SK-N-SH treated with all-trans-retinoic acid at 6 μM for 48 hours (cell line): ENCODE measurements around the gene NDUFS8.

ENCODE experiments used
- ATAC-seq: fragments of 200-7000 bp; cut with Tn5 transposase; 3 replicates; pipeline ENCODE4 v1.9.1; 2020; ENCODE audit warnings: mild to moderate bottlenecking, moderate library complexity
- ARNTL ChIP-seq: fragments of 450-650 bp; formaldehyde crosslinking; IDR thresholded peaks from 2 replicates; pipeline ENCODE4 v1.5.0; 2020; ENCODE audit warnings: low read depth, mild to moderate bottlenecking, moderate library complexity, borderline replicate concordance
- BACH2 ChIP-seq: fragments of 250-450 bp; sonication (Bioruptor Pico); IDR thresholded peaks from 2 replicates; pipeline ENCODE4 v1.9.0; 2021; ENCODE audit warnings: mild to moderate bottlenecking, borderline replicate concordance
- CSDC2 ChIP-seq: fragments of 250-450 bp; sonication (Bioruptor Pico); IDR thresholded peaks from 2 replicates; pipeline ENCODE4 v1.5.0; 2020; ENCODE audit warnings: mild to moderate bottlenecking, moderate library complexity
- ISL1 ChIP-seq: fragments of 250-450 bp; sonication (Bioruptor Pico); IDR thresholded peaks from 2 replicates; pipeline ENCODE4 v2.1.2; 2022; ENCODE audit warnings: mild to moderate bottlenecking, moderate library complexity
- OSR1 ChIP-seq: fragments of 250-450 bp; sonication (Bioruptor Pico); IDR thresholded peaks from 2 replicates; pipeline ENCODE4 v1.8.0; 2022; ENCODE audit warnings: moderate library complexity, mild to moderate bottlenecking, inconsistent platforms
- PPARA ChIP-seq: fragments of 250-450 bp; sonication (Bioruptor Pico); IDR thresholded peaks from 2 replicates; pipeline ENCODE4 v1.5.0; 2020; ENCODE audit warnings: mild to moderate bottlenecking, borderline replicate concordance
- RARB ChIP-seq: fragments of 250-450 bp; sonication (Bioruptor Pico); IDR thresholded peaks from 2 replicates; pipeline ENCODE4 v1.8.0; 2021; ENCODE audit warnings: mild to moderate bottlenecking, moderate library complexity
- SNAI2 ChIP-seq: fragments of 250-450 bp; sonication (Bioruptor Pico); IDR thresholded peaks from 2 replicates; pipeline ENCODE4 v1.5.0; 2020; ENCODE audit warnings: mild to moderate bottlenecking, moderate library complexity
- TCF4 ChIP-seq: fragments of 250-450 bp; sonication (Bioruptor Pico); IDR thresholded peaks from 2 replicates; pipeline ENCODE4 v1.8.0; 2021; ENCODE audit warnings: mild to moderate bottlenecking, moderate library complexity, borderline replicate concordance
- TOX ChIP-seq: fragments of 250-450 bp; sonication (Bioruptor Pico); IDR thresholded peaks from 2 replicates; pipeline ENCODE4 v1.8.0; 2021; ENCODE audit warnings: mild to moderate bottlenecking, moderate library complexity, borderline replicate concordance
- ZC3H10 ChIP-seq: fragments of 250-450 bp; sonication (Bioruptor Pico); IDR thresholded peaks from 2 replicates; pipeline ENCODE4 v1.5.1; 2021; ENCODE audit warnings: mild to moderate bottlenecking, moderate library complexity
- ZFP3 ChIP-seq: fragments of 250-450 bp; sonication (Bioruptor Pico); IDR thresholded peaks from 2 replicates; pipeline ENCODE4 v1.5.0; 2020; ENCODE audit warnings: mild to moderate bottlenecking, moderate library complexity
- ZFP30 ChIP-seq: fragments of 450-650 bp; formaldehyde crosslinking; IDR thresholded peaks from 2 replicates; pipeline ENCODE4 v1.5.0; 2022; ENCODE audit warnings: mild to moderate bottlenecking, moderate library complexity
- ZNF70 ChIP-seq: fragments of 450-650 bp; formaldehyde crosslinking; IDR thresholded peaks from 2 replicates; pipeline ENCODE4 v1.5.0; 2020; ENCODE audit warnings: mild to moderate bottlenecking, moderate library complexity
- ZNF8 ChIP-seq: fragments of 450-650 bp; formaldehyde crosslinking; IDR thresholded peaks from 2 replicates; pipeline ENCODE4 v1.5.0; 2020; ENCODE audit warnings: mild to moderate bottlenecking, moderate library complexity
- TF ChIP-seq, protein P1 (sequence below): fragments of 250-450 bp; sonication (Bioruptor Pico); IDR thresholded peaks from 2 replicates; pipeline ENCODE4 v1.8.0; 2021; ENCODE audit warnings: low read depth, mild to moderate bottlenecking, moderate library complexity, borderline replicate concordance
- TF ChIP-seq, protein P2 (sequence below): fragments of 250-450 bp; sonication (Bioruptor Pico); IDR thresholded peaks from 2 replicates; pipeline ENCODE4 v1.5.1; 2020; ENCODE audit warnings: low read depth, mild to moderate bottlenecking, moderate library complexity
- TF ChIP-seq, protein P3 (sequence below): fragments of 250-450 bp; sonication (Bioruptor Pico); IDR thresholded peaks from 2 replicates; pipeline ENCODE4 v1.5.0; 2020; ENCODE audit warnings: mild to moderate bottlenecking, moderate library complexity
- TF ChIP-seq, protein P4 (sequence below): fragments of 250-450 bp; sonication (Bioruptor Pico); IDR thresholded peaks from 2 replicates; pipeline ENCODE4 v1.8.0; 2020; ENCODE audit warnings: mild to moderate bottlenecking, moderate library complexity, borderline replicate concordance
- TF ChIP-seq, protein P5 (sequence below): fragments of 250-450 bp; sonication (Bioruptor Pico); IDR thresholded peaks from 2 replicates; pipeline ENCODE4 v1.5.1; 2021; ENCODE audit warnings: mild to moderate bottlenecking, moderate library complexity

Gene NDUFS8

DNA sequence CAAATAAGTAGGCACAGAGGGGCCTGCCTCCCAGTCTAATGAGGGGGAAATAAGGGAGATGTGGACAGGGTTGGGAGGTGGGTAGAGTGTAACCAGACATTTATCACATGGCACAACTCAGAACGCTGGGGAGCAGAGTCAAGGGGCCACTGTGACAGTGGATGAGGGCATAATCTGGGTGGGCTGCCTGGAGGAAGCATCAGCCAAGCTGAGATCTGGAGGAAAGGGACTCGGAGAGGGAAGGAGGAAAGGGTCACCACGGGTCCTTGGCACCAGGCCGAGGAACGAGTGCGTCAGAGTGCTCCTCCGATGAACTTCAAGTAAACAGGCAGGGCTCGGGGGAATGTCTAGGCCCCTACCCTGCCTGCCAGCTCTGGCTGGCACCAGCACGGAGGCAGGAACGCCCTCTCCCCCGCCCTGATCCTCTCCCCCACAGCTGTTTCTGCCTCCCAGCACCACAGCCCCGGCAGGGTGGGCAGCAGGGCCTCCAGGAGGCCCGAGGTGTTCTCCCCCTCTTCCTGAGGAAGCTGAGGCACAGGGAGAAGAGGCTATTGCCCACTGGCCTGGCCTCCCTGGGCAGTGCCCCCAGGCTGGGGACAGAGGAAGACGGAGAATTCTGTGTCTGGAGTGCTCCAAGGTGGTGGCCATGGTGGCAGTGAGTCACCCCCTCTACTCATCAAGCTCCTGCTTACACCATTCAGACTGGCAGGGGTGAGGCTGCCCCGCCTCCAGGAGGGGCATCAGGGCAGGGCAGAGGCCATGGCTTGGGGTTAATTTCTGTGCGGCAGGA lies 16.1 kb upstream of the NDUFS8 start:
- TF ChIP-seq RARB (CRISPR knock-in tag) (no peak), ZNF70 (CRISPR knock-in tag) (no peak), TCF4 (CRISPR knock-in tag) (no peak), ARNTL (no peak), ZC3H10 (CRISPR knock-in tag) (no peak), ZFP3 (CRISPR knock-in tag) (no peak), BACH2 (no peak), ZFP30 (CRISPR knock-in tag) (no peak), ISL1 (CRISPR knock-in tag) (no peak), SNAI2 (CRISPR knock-in tag) (no peak), OSR1 (no peak), CSDC2 (no peak)
- TF ChIP-seq, protein P1, sequence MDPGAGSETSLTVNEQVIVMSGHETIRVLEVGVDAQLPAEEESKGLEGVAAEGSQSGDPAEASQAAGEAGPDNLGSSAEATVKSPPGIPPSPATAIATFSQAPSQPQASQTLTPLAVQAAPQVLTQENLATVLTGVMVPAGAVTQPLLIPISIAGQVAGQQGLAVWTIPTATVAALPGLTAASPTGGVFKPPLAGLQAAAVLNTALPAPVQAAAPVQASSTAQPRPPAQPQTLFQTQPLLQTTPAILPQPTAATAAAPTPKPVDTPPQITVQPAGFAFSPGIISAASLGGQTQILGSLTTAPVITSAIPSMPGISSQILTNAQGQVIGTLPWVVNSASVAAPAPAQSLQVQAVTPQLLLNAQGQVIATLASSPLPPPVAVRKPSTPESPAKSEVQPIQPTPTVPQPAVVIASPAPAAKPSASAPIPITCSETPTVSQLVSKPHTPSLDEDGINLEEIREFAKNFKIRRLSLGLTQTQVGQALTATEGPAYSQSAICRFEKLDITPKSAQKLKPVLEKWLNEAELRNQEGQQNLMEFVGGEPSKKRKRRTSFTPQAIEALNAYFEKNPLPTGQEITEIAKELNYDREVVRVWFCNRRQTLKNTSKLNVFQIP (CRISPR knock-in tag) = no peak
- TF ChIP-seq, protein P2, sequence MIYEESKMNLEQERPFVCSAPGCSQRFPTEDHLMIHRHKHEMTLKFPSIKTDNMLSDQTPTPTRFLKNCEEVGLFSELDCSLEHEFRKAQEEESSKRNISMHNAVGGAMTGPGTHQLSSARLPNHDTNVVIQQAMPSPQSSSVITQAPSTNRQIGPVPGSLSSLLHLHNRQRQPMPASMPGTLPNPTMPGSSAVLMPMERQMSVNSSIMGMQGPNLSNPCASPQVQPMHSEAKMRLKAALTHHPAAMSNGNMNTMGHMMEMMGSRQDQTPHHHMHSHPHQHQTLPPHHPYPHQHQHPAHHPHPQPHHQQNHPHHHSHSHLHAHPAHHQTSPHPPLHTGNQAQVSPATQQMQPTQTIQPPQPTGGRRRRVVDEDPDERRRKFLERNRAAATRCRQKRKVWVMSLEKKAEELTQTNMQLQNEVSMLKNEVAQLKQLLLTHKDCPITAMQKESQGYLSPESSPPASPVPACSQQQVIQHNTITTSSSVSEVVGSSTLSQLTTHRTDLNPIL (CRISPR knock-in tag) = no peak
- TF ChIP-seq, protein P3, sequence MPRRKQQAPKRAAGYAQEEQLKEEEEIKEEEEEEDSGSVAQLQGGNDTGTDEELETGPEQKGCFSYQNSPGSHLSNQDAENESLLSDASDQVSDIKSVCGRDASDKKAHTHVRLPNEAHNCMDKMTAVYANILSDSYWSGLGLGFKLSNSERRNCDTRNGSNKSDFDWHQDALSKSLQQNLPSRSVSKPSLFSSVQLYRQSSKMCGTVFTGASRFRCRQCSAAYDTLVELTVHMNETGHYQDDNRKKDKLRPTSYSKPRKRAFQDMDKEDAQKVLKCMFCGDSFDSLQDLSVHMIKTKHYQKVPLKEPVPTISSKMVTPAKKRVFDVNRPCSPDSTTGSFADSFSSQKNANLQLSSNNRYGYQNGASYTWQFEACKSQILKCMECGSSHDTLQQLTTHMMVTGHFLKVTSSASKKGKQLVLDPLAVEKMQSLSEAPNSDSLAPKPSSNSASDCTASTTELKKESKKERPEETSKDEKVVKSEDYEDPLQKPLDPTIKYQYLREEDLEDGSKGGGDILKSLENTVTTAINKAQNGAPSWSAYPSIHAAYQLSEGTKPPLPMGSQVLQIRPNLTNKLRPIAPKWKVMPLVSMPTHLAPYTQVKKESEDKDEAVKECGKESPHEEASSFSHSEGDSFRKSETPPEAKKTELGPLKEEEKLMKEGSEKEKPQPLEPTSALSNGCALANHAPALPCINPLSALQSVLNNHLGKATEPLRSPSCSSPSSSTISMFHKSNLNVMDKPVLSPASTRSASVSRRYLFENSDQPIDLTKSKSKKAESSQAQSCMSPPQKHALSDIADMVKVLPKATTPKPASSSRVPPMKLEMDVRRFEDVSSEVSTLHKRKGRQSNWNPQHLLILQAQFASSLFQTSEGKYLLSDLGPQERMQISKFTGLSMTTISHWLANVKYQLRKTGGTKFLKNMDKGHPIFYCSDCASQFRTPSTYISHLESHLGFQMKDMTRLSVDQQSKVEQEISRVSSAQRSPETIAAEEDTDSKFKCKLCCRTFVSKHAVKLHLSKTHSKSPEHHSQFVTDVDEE (CRISPR knock-in tag) = no peak
- TF ChIP-seq, protein P4, sequence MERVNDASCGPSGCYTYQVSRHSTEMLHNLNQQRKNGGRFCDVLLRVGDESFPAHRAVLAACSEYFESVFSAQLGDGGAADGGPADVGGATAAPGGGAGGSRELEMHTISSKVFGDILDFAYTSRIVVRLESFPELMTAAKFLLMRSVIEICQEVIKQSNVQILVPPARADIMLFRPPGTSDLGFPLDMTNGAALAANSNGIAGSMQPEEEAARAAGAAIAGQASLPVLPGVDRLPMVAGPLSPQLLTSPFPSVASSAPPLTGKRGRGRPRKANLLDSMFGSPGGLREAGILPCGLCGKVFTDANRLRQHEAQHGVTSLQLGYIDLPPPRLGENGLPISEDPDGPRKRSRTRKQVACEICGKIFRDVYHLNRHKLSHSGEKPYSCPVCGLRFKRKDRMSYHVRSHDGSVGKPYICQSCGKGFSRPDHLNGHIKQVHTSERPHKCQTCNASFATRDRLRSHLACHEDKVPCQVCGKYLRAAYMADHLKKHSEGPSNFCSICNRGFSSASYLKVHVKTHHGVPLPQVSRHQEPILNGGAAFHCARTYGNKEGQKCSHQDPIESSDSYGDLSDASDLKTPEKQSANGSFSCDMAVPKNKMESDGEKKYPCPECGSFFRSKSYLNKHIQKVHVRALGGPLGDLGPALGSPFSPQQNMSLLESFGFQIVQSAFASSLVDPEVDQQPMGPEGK (CRISPR knock-in tag) = no peak
- peak; percentile 33 for ATAC-seq

DNA sequence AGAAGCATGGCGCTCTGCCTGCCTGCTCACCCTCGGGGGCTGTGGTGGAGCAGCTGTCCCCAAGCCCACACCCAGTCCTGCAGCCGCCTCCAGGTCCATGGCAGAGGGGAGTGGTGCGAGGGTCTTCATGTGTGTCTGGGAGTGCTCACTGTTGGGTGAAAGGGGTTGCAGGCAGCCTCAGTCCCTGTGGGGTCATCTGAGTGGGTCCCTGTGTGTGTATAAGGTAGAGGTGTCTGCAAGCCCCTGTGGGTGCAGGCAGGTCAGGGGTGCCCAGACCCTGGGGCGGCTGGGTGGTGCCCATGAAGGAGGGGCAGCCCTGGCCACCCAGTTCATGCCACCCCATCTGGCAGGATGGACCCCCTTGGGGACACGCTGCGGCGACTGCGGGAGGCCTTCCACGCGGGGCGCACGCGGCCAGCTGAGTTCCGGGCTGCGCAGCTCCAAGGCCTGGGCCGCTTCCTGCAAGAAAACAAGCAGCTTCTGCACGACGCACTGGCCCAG lies 15.5 kb upstream of the NDUFS8 start:
- no peak for TF ChIP-seq ZNF8 (CRISPR knock-in tag)
- no peak for TF ChIP-seq TOX (CRISPR knock-in tag)
- no peak for TF ChIP-seq ZFP3 (CRISPR knock-in tag)
- no peak for TF ChIP-seq ZFP30 (CRISPR knock-in tag)
- TF ChIP-seq ZC3H10 (CRISPR knock-in tag) = no peak
- ATAC-seq = no peak

DNA sequence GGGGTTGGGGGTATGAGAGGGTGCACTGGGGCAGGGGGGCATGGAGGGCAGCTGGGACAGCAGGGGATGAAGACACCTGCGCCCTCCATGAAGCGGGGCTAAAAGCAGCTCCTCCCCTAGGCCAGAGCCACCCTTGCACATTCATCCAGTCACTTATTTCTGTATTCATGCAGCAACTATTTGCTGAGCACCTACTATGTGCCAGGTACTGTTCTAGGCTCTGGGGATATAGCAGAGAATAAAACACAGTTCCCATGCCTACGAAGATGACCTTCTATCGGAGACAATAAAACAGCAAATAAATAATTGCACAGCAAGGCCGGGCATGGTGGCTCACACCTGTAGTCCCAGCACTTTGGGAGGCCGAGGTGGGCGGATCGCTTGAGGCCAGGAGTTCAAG lies 15.0 kb upstream of the NDUFS8 start:
- ATAC-seq = no peak
- TF ChIP-seq PPARA (CRISPR knock-in tag) = no peak
- no peak for TF ChIP-seq ZNF8 (CRISPR knock-in tag)
- no peak for TF ChIP-seq ZNF70 (CRISPR knock-in tag)
- no peak for TF ChIP-seq TCF4 (CRISPR knock-in tag)
- no peak for TF ChIP-seq RARB (CRISPR knock-in tag)
- TF ChIP-seq ZFP3 (CRISPR knock-in tag) = no peak
- TF ChIP-seq TOX (CRISPR knock-in tag) = no peak
- TF ChIP-seq, protein P5, sequence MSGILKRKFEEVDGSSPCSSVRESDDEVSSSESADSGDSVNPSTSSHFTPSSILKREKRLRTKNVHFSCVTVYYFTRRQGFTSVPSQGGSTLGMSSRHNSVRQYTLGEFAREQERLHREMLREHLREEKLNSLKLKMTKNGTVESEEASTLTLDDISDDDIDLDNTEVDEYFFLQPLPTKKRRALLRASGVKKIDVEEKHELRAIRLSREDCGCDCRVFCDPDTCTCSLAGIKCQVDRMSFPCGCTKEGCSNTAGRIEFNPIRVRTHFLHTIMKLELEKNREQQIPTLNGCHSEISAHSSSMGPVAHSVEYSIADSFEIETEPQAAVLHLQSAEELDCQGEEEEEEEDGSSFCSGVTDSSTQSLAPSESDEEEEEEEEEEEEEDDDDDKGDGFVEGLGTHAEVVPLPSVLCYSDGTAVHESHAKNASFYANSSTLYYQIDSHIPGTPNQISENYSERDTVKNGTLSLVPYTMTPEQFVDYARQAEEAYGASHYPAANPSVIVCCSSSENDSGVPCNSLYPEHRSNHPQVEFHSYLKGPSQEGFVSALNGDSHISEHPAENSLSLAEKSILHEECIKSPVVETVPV (CRISPR knock-in tag) = no peak
- TF ChIP-seq, all 23 proteins: peak for 0
